Gastroesophageal sphincter (tissue), 3 donors: ENCODE data around the gene LY9.

Experiments
- CTCF ChIP-seq, 4 experiments: fragments of 200-600 bp in 2 of 4; fragments of 450-650 bp in 2 of 4; sonication (generic) in 1 of 4; IDR thresholded peaks; one replicate each; pipeline ENCODE4 v1.5.1; 2017 to 2019; ENCODE audit warnings: antibody characterized with exemption in 4 of 4, mild to moderate bottlenecking in 2 of 4, moderate library complexity in 2 of 4
- POLR2A ChIP-seq, 2 donors: fragments of 450-650 bp; IDR thresholded peaks; one replicate each; pipeline ENCODE4 v1.6.1; 2017; ENCODE audit warnings: antibody characterized with exemption in 2 of 2, mild to moderate bottlenecking in 2 of 2, moderate library complexity in 1 of 2

- no peak for TF ChIP-seq CTCF (IDR thresholded peaks at IDR 0.05)
- TF ChIP-seq POLR2A (IDR thresholded peaks at IDR 0.05): no peak
These were observed 42.9 kb downstream of the LY9 start for GRCh38 chr1:160838888-160839287.
